Stimulated activated CD8-positive, alpha-beta memory T cell treated with anti-CD3 and anti-CD28 coated beads, Interleukin-2, amount 100 ng/mL, for 48 hours (primary cell): ENCODE data around the gene FRRS1L.

Experiments used
- DNase-seq, 2 donors: peaks; one replicate each; pipeline ENCODE4 v3.0.0-alpha.2; 2020; ENCODE audit warnings: low read depth in 2 of 2

The FRRS1L gene

GRCh38 chr9:109176963-109177362 lies 9.9 kb upstream of the FRRS1L start:
- DNase-seq = no peak

GRCh38 chr9:109176386-109176785 lies 9.3 kb upstream of the FRRS1L start:
- DNase-seq = no peak

- DNase-seq = no peak
Measured at GRCh38 chr9:109172935-109173334, 5.9 kb upstream of the FRRS1L start.

- no peak for DNase-seq
Measured at GRCh38 chr9:109171926-109172325, 4.9 kb upstream of the FRRS1L start.

GRCh38 chr9:109168170-109168569 lies 1.1 kb upstream of the FRRS1L start:
- DNase-seq = no peak

- no peak for DNase-seq
Measured at GRCh38 chr9:109167716-109168115, 667 bp upstream of the FRRS1L start.

DNA sequence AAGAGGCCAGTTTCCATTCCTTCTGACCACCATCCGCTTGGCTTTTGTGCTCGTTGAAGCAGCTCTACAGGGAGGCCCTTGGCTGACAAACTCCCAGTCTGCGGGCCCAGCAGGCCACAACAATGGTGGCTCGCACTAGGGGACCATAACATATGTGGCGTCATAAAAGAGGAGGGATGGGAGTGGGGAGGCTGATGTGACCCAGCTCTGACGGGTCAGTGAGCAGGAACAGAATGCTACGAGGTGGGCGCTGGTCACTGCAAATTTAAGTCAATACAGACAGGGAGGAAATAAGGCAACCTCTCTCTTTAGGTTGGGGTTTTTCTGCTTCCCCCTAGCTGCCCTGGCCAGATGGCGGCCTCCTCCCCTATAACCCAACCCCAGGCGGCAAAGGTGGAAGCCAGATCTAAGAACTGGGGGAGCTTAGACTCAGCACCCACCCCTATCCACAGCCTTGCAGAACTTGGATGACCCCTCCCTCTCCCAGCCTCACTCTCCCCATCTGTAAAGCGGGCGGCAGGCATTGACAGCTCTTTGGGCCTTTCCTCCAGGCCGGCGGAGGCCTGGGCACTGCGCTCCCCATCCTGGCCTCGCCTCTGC lies 778 bp downstream of the FRRS1L start:
- DNase-seq = no peak

- no peak for DNase-seq
Measured at GRCh38 chr9:109164042-109164441, 3.0 kb downstream of the FRRS1L start.

- DNase-seq = no peak
Measured at GRCh38 chr9:109163194-109163593, 3.9 kb downstream of the FRRS1L start.

DNA sequence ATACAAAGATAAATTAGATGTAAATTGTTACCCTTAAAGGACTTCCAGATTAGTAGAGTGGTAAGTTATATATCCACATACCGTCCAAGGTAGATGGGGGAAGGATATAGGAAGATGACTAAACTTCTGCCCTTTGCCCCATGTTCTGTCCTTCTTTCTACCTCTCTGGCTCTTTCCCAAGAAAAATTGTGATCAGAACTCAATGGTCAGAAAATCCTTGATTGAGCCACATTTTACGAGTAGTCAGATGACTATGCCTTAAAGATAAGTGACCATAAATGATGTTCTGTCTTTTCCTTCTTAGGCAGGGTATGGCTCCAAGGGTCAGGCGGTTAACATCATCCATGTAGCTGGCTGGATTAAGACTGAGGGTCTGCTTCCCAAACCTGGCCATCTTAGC lies 4.4 kb downstream of the FRRS1L start:
- no peak for DNase-seq

DNA sequence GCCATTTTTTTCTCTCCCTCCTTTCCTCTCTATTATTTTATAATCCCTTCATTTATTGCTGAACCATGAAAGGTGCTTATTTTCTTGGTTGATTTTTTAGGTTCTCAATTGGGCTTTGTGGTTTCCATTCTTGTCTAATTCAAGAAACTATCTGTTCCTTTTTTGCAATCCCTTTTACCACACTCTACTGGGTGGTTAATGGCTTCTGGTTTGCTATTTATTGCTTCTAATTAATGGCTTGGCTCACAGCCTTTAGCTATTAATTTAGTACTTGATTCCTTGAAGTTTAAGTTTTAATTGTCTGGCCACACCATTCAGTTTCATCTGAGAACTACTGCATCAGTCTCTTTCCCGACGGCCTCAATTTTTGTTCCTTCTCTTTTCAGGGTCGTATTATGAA lies 5.6 kb downstream of the FRRS1L start:
- no peak for DNase-seq

- no peak for DNase-seq
Measured at GRCh38 chr9:109159583-109159982, 7.5 kb downstream of the FRRS1L start.

DNA sequence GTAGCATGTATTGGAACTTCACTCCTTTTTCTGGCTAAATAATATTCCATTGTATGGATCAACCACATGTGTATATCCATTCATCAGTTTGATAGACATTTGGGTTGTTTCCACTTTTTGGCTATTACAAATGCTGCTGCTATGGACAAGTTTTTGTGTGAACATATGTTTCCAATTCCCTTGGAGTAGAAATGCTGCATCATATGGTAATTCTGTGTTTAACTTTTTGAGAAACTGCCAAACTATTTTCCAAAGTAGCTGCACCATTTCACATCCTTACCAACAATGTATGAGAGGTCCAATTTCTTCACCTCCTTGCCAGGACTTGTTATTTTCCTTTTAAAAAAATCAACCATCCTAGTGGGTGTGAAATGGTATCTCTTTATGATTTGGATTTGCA lies 8.4 kb downstream of the FRRS1L start:
- no peak for DNase-seq

DNA sequence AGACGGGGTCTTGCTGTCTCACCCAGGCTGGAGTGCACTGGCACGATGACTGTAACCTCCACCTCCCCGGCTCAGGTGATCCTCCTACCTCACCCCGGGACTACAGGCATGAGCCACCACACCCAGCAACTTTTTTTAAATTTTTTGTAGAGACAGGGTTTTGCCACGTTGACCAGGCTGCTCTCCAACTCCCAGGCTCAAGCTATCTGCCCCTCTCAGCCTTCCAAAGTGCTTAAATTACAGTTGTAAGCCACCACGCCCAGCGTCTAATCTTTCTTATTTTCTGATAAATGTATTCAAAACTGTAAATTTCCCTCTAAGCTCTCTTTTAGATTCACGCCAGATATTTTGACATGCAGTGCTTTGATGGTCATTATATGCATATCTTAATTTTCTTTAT lies 10.3 kb downstream of the FRRS1L start:
- DNase-seq = no peak

DNA sequence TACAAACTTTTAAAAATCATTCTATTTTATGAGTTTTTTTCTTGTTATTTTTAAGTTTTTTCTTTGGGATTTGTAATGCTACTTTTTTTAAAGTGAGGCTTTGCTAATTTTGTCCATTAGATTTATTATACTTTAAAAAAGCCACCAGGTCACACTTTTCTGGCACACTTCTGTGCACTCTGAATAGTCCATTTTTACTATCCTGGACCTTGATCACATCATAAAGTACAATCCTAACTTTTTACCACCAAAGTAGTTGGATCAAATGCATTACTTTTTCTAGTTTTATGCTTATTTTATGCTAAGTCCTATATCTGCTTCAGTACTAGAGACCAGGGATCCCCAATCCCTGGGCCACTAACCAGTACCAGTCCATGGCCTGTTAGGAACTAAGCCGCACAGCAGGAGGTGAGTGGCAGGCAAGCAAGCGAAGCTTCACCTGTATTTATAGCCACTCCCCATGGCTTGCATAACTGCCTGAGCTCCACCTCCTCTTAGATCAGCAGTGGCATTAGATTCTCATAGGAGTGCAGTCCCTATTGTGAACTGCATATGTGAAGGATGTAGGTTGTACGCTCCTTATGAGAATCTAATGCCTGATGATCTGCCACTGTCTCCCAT lies 16.0 kb downstream of the FRRS1L start:
- no peak for DNase-seq

DNA sequence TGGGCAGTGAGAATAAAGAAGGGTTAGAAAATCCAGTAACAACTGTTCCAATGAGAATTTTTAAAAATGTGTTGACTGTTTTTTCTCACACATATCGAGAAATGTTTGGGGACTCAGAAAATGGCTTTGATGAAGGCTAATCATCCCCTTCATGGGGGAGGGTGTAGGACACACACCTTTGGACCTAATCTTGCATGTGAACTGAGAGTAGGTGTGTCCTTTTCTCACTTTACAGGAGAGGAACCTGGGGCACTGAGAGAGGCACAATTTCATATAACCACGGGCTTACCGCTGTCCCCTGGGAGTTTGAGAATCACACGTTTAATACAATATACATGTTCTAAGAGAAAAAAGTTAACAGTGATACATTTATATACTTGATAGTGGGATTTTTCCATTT lies 17.3 kb downstream of the FRRS1L start:
- DNase-seq = no peak

DNA sequence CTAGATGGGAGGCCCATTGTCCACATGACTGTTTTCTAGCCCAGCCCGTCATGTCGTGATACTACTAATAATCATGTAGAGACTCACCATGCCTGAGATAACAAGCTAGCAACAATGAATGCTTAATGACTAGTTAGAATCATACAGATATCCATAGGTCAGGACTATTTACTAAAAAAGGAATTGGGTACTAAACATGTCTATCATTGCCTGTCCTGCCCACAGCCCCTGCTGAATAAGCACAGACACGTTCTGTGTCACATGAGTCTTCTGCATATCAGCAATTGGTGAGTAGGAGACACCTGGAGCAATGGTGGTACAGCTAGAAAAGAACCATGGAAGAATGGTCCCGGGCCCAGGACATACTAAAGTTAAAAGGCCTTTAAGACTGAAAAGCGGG lies 18.0 kb downstream of the FRRS1L start:
- DNase-seq = no peak

- no peak for DNase-seq
Measured at GRCh38 chr9:109145051-109145450, 22.0 kb downstream of the FRRS1L start.

DNA sequence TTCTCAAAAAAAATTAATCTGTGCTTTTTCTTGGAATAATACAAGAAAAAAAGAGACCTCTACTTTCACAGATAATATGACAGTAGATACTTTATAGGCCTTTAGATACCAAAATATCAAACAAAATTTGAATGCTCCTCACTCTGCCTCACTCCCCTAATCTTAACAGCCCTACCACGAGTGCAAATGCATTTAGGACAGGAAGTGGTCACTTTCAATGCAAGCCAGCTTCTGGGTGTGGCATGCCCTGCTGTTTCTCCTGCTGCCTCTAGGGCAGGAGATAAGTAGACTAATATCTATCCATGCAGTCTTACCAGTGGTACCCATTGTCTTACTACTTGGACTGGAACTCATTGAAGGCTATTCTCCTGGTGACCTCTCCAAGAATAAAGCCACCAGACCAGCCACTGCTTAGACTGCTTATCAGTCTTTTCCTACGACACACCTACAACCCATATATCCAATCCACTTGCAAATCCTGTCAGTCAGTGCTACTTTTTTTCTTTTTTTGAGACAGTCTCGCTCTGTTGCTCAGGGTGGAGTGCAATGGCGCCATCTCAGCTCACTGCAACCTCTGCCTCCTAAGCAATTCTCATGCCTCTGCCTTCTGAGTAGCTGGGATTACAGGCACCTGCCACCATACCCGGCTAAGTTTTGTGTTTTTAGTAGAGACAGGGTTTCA lies 23.0 kb downstream of the FRRS1L start:
- DNase-seq = no peak

GRCh38 chr9:109141375-109141774 lies 25.7 kb downstream of the FRRS1L start:
- no peak for DNase-seq

- DNase-seq = no peak
Measured at GRCh38 chr9:109139851-109140250, 27.2 kb downstream of the FRRS1L start.

GRCh38 chr9:109138421-109138820 lies 28.6 kb downstream of the FRRS1L start:
- no peak for DNase-seq

GRCh38 chr9:109134167-109134578 lies 32.9 kb downstream of the FRRS1L start:
- no peak for DNase-seq
